Measurements from ENCODE around the gene CRYBA2. TPM values are rescaled to one million over a fixed set of nuclear protein-coding genes. Genes with fewer than 3 reads are reported as not detected.

The CRYBA2 gene
- total RNA-seq, 1 experiment from 2014 or later: not detected

DNA sequence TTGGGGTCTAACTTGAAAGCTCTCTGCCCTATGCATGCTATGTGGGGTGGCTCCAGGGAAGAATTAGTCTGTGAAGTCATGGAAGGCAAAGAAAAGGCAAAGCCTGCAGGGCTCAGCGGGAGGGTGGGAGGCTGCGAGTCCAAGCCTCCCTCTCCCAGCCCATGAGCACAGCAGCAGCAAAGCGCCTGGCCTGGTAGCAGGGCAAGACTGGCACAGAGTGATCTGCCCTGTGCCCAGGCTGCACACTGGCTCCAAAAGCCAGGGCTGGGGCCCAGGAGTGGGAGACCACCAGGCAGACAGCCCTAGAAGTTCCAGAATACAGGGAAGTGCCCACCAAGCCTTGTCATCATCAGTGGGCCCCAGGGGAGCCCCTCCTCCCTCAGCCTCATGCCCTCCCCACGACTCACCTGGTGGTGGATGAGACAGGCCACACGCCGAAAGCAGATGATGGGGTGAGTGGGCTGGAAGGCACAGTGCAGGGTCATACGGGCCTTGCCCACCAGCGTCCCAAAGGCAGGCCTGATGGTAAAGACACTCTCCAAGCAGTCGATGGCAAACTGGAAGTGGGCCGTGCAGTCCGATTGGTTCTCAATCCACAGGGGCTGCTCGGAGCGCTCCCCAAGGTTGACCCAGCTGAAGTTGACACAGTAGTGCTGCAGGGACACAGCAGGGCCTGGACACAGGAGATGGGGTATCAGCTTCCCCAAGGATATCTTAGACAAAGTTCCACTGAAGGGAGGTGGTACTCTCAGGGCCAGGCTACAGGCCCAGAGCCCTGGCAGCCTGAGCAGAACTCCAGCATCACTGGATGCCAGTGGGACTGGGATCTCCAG lies 36.0 kb upstream of the CRYBA2 start:
- no peaks in the 10 kb centered on the region for H3K36me3 ChIP-seq (replicated peaks; ENCODE audit: control insufficient read depth, insufficient read depth, low read length)
- no peak overlapping the region for H3K4me3 ChIP-seq (ENCODE audit: insufficient read depth, low read depth, low read length)
- peaks cover 3% of the 10 kb centered on the region; the same call in 1 of the 2 replicates for H3K27me3 ChIP-seq (ENCODE audit: control insufficient read depth, insufficient read depth, low read length)
- DNase-seq: no peak

DNA sequence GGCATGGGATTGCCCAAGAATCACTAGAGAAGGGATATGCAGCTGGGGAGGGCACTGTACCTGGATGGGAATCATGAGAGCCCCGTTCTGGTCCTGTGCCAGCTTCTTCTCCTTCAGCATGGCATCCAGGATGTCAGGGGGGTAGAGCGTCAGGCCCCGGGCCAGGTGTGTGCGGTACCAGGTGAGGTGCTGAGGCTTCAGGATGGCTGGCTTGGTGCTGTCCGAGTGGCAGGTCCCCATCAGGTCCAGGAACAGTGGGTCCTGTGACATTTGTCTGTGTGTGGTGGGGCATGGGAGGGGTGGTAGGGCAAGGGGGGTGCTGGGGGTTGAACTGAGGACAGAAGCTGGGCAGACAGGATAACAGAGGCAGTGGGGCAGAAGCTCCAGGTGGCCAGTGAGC lies 34.9 kb upstream of the CRYBA2 start:
- Histone ChIP-seq H3K27me3 (ENCODE audit: control insufficient read depth, insufficient read depth, low read length) (no peaks in the 10 kb centered on the region), H3K4me3 (ENCODE audit: insufficient read depth, low read depth, low read length) (no peak overlapping the region), H3K36me3 (replicated peaks; ENCODE audit: control insufficient read depth, insufficient read depth, low read length) (no peaks in the 10 kb centered on the region)
- no peak for DNase-seq

DNA sequence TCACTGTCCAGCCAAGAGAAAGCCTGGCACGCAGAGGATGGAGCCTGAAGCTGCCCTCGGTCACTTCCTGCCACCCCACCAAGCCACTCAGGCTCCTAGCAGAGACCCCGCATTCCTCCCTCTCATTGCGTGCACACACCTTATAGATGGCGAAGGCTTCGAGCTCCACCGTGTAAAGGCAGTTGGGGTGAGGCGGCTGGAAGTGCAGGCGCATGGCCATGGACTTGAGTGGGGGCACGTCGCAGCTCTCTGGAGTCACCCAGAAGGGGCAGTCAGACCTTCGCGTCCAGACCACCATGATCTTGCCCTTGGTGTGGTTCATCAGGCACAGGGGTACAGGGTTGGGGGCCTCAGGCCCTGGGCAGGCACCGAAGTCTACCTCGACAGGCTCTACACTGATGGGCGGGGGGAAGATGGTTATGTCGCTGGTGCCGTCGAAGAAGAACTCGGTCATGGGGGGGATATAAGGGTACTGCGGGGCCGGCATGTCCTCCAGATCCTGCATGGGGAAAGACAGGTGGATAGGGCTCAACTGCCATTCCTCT lies 34.4 kb upstream of the CRYBA2 start:
- Histone ChIP-seq H3K27me3 (ENCODE audit: control insufficient read depth, insufficient read depth, low read length) (no peaks in the 10 kb centered on the region), H3K4me3 (ENCODE audit: insufficient read depth, low read depth, low read length) (no peak overlapping the region), H3K36me3 (replicated peaks; ENCODE audit: control insufficient read depth, insufficient read depth, low read length) (no peaks in the 10 kb centered on the region)
- no peak for DNase-seq

DNA sequence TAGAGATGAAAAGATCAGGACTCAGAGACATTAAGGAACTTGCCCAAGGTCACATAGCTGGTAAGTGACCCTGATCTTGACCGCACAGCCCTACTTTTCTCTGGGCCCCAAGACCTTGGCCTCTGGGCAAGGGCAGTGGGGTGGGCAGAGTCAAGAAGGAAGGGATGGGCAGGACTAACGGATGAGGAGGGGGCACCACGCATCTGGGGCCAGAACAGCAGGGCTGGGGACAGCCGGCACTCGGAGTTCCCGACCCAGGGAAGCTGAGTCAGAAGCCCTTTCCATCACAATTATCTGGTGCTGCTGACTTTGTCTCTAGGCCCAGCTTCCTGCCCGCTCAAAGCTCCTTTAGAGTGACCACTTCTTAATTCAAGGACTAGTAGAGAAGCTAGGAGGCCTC lies 33.7 kb upstream of the CRYBA2 start:
- no peaks in the 10 kb centered on the region for H3K36me3 ChIP-seq (replicated peaks; ENCODE audit: control insufficient read depth, insufficient read depth, low read length)
- no peaks in the 10 kb centered on the region for H3K27me3 ChIP-seq (ENCODE audit: control insufficient read depth, insufficient read depth, low read length)
- H3K4me3 ChIP-seq (ENCODE audit: insufficient read depth, low read depth, low read length): no peak overlapping the region
- no peak for DNase-seq

DNA sequence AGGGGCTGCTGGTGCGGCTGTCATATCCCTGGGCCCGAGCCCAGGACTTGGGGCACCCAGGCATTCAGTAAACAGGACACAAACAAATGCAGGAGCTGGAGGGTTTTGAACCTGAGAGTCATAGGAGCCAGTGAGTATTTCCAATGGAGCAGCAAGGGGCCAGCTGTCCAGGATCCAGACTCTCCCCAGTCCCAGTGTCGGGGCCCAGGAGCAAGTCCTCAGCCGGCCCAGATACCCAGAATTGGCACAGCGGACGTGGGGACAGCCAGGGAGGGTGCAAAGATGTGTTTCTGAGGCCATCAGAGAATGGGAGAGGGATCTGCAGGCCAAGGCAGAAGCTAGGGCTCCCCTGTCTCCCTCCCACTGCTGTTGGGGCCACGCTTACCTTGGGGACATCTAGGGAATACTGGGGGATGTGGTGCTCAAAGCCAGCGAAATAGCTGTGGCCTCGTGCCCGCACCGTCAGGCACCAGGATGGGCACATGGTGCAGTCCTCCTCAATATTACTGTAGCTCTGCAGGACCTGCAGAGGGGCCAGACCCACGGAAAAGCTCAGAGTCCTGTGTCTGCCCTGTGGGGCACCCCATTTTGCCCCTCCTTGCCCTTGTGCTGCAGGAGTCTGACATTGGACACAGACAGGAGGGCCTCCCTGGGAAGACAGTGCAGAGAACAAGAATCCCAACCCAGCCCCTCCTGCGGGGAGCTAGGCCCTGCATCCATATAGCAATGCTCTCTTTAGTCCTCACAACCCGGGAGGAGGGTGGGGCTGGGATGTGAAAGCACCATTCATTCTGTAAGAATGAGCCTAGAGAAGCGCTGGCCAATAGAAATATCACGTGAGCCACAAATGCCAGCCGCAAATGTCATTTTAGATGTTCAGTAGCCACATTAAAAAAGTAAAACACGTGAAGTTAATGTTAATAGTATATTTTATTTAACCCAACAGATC lies 32.7 kb upstream of the CRYBA2 start:
- no peak overlapping the region for H3K4me3 ChIP-seq (ENCODE audit: insufficient read depth, low read depth, low read length)
- H3K27me3 ChIP-seq (ENCODE audit: control insufficient read depth, insufficient read depth, low read length): no peaks in the 10 kb centered on the region
- H3K36me3 ChIP-seq (replicated peaks; ENCODE audit: control insufficient read depth, insufficient read depth, low read length): no peaks in the 10 kb centered on the region
- no peak for DNase-seq

DNA sequence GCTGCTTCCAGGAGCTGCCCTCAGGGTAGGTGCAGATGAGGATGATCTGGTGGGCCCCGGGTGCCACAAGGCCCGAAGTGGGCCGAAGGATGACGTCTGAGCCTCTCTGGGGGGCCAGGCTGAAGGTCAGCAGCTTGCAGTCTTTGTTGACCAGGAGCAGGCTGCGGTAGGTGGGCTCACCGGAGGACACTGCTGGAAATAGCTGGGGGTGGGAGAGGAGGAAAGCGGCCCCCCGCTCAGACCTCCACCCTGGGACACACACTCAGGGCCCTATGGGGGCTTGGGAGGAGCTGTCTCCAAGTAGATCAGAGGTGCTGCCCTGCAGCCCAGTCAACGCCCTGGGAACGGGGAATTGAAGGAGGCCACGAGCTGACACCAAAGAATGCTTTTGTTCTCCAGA lies 30.8 kb upstream of the CRYBA2 start:
- DNase-seq: no peak
- H3K27me3 ChIP-seq (ENCODE audit: control insufficient read depth, insufficient read depth, low read length): no peaks in the 10 kb centered on the region
- H3K4me3 ChIP-seq (ENCODE audit: insufficient read depth, low read depth, low read length): no peak overlapping the region
- no peaks in the 10 kb centered on the region for H3K36me3 ChIP-seq (replicated peaks; ENCODE audit: control insufficient read depth, insufficient read depth, low read length)

DNA sequence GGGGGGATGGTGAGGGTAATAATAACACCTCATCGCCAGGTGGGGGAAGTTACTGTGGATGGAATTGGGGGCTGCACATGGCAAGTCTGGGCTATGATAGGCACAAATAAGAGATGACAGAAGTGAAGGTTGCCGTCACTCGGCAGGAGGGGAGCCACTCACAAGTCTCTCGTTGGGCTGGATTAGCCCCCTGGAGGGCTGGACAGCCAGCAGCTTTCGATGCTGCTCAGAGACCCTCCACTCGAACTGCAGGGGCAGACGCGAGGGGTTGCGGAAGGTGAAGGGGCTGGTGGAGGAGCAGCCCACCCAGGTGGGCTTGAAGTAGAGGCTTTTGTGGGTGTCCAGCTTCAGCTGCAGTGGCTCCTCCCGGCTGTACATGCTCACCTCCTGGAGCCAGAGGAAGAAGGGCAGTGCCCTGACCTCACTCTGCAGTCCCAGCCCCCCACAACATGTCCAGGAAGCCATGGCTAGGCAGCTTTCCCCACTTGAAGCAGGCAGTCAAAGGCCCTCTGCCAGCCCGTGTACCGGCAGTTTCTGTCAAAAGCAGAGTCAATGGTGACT lies 29.9 kb upstream of the CRYBA2 start:
- Histone ChIP-seq H3K36me3 (replicated peaks; ENCODE audit: control insufficient read depth, insufficient read depth, low read length) (no peaks in the 10 kb centered on the region), H3K27me3 (ENCODE audit: control insufficient read depth, insufficient read depth, low read length) (no peaks in the 10 kb centered on the region), H3K4me3 (ENCODE audit: insufficient read depth, low read depth, low read length) (no peak overlapping the region)
- no peak for DNase-seq

DNA sequence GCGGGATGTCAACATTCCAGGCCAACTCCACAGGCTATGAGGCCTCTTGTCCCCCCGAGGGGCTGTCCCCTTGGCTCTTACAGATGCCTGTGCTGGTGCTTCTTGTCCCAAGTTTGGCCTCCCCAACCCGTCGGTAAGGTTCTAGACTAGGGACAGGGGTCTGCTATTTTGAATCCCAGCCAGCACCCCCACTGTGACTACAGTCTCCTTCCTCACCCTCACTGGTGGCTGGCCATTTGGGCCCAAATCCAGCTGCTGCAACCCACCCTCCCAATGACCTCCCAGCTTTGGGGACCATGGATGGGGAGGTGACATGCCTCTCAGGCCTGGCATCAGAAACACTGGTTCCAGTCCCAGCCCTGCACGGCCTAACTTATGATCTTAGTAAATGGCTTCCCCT lies 29.4 kb upstream of the CRYBA2 start:
- no peaks in the 10 kb centered on the region for H3K36me3 ChIP-seq (replicated peaks; ENCODE audit: control insufficient read depth, insufficient read depth, low read length)
- no peak overlapping the region for H3K4me3 ChIP-seq (ENCODE audit: insufficient read depth, low read depth, low read length)
- no peaks in the 10 kb centered on the region for H3K27me3 ChIP-seq (ENCODE audit: control insufficient read depth, insufficient read depth, low read length)
- no peak for DNase-seq

DNA sequence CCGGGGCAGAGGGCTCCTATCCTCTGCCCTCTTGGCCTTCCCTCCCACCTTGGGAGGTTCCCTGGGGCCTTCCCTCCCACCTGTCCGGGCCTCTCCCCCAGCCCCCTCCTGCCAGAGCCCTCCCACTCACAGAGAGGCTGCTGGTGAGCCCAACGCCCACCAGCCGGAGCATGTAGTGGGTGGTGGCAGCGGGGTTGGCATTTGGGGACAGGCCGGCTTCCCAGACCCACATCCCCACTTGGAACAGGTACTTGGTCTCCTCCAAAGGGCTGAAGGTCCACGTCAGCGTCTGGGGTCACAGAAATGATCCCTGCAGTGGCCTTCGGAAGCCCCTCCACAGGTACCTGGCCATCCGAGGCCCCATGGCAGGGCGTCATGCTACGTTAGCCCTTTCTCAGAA lies 28.8 kb upstream of the CRYBA2 start:
- Histone ChIP-seq H3K4me3 (ENCODE audit: insufficient read depth, low read depth, low read length) (no peak overlapping the region), H3K27me3 (ENCODE audit: control insufficient read depth, insufficient read depth, low read length) (no peaks in the 10 kb centered on the region), H3K36me3 (replicated peaks; ENCODE audit: control insufficient read depth, insufficient read depth, low read length) (no peaks in the 10 kb centered on the region)
- DNase-seq: no peak

DNA sequence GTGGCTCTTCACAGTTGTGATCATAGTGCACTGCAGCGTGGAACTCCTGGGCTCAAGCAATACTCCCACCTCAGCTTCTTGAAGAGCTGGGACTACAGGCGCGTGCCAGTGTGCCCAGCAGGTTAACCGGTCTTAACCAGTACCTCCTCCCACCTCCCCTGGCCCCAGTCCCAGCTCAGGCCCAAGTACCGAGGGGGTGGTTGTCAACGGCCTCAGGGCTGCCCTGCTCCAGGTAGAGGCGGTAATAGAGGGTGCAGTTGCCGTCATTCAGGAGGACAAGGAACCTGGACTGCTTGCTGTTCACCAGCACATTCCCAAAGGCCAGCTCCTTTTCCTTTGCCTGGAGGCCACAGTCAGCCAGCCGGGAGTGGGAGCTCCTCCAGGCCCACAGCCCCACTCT lies 28.4 kb upstream of the CRYBA2 start:
- Histone ChIP-seq H3K4me3 (ENCODE audit: insufficient read depth, low read depth, low read length) (no peak overlapping the region), H3K36me3 (replicated peaks; ENCODE audit: control insufficient read depth, insufficient read depth, low read length) (no peaks in the 10 kb centered on the region), H3K27me3 (ENCODE audit: control insufficient read depth, insufficient read depth, low read length) (no peaks in the 10 kb centered on the region)
- no peak for DNase-seq

DNA sequence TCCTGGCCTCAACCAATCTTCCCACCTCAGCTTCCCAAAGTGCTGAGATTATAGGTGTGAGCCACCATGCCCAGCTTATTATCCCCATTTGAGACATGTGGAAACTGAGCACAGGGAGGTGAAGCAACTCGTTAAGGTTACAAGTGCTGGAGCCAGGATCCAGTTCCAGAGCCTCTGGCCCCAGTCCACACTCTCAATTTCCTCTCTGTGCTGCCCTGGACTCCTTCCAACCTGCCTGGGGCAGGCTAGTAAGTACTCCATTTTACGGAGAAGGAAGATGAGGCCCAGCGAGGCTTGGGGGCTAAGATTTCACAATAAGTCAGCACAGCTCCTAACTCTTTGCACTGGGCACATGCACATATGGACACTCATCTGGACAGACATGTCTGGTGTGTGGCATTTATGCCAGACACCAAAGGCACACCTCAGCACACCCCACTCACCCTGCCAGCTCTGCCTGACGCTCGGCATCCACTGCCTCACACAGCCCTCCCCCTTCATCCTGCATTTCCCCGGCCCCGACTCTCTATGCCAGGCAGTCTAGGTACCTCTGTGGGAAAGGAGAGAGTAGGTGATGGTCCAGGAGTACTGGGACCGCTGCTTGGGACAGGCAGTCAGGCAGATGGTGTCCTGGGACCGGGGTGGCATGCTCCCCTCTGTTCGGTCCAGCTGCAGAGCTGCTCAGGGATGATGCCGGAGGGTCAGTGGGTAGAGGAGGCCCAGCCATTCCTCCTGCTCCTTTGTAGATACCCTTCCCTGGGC lies 27.6 kb upstream of the CRYBA2 start:
- Histone ChIP-seq H3K27me3 (ENCODE audit: control insufficient read depth, insufficient read depth, low read length) (no peaks in the 10 kb centered on the region), H3K4me3 (ENCODE audit: insufficient read depth, low read depth, low read length) (no peak overlapping the region), H3K36me3 (replicated peaks; ENCODE audit: control insufficient read depth, insufficient read depth, low read length) (no peaks in the 10 kb centered on the region)
- DNase-seq: no peak

DNA sequence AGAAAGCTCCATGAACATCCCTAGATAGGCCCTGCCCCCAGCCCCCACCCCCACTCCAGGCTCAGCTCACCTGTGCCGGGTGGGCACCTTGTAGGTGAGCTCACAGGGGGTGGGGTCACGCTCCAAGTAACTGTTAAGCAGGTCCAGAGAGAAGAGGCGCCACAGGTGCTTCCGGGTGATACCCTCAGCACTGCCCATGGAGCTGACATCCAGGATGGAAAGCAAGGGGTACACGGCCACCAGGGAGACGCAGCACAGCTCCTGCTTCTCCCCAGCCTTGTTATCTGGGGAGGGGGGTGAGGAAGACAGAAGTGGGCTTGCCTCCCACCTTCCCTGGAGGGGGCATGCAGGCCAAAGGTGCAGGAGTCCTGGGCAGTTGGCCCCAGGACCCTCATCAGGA lies 26.2 kb upstream of the CRYBA2 start:
- no peak overlapping the region for H3K4me3 ChIP-seq (ENCODE audit: insufficient read depth, low read depth, low read length)
- DNase-seq: no peak
- H3K36me3 ChIP-seq (replicated peaks; ENCODE audit: control insufficient read depth, insufficient read depth, low read length): no peaks in the 10 kb centered on the region
- peaks cover under 1% of the 10 kb centered on the region; the same call in 1 of the 2 replicates for H3K27me3 ChIP-seq (ENCODE audit: control insufficient read depth, insufficient read depth, low read length)

DNA sequence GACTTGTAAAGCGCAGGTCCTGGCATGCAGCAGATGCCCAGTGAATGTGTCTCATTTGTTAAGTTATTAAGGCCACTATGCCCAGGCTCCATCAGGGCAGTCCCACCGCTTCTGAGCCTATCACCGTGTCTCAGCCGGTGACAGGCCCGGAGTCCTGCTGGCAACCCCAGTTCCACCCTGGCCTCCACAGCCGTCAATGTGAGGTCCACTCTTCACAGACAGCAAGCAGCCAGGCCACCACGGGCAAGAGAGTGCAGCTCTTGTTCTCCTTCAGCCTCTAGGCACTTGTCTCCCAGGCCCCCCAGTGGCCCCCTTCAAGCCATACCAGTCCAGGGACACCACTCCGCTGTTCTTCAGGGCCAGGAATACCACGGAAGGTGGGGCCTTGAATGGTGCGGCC lies 25.5 kb upstream of the CRYBA2 start:
- Histone ChIP-seq H3K4me3 (ENCODE audit: insufficient read depth, low read depth, low read length) (no peak overlapping the region), H3K36me3 (replicated peaks; ENCODE audit: control insufficient read depth, insufficient read depth, low read length) (no peaks in the 10 kb centered on the region), H3K27me3 (ENCODE audit: control insufficient read depth, insufficient read depth, low read length) (peaks cover 6% of the 10 kb centered on the region; the same call in 1 of the 2 replicates)
- DNase-seq: no peak

DNA sequence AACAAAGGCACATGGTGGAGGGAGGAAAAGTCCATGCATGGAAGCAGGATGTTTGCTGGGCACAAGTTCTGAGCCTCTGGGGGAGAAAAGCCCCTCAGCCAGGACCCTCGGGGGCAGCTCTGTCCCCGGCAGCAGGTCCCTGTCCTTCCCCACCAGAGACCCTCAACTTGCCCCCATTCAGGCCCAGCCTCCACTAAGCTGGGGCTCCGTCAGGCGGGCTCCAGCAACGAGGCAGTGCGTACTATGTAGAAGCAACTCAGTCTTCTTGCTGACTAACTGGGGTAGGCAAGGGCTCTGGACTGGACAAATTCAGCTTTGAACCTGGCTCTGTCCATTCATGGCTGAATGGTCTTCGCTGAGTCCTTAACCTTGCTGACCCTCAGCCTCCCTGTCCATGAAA lies 25.1 kb upstream of the CRYBA2 start:
- DNase-seq: no peak
- peaks cover 6% of the 10 kb centered on the region; the same call in 1 of the 2 replicates for H3K27me3 ChIP-seq (ENCODE audit: control insufficient read depth, insufficient read depth, low read length)
- H3K36me3 ChIP-seq (replicated peaks; ENCODE audit: control insufficient read depth, insufficient read depth, low read length): no peaks in the 10 kb centered on the region
- H3K4me3 ChIP-seq (ENCODE audit: insufficient read depth, low read depth, low read length): no peak overlapping the region
